Natural killer cell (primary cell): Measurements from ENCODE around the gene KAZN. TPM values are rescaled to one million over a fixed set of nuclear protein-coding genes. Genes with fewer than 3 reads are reported as not detected.

Experiments
- ATAC-seq, 3 donors: fragments of 150-1000 bp in 2 of 3; fragments of 200-7000 bp in 1 of 3; cut with Tn5 transposase; 1 replicate in 1 of 3; 2 replicates in 2 of 3; pipeline ENCODE4 v1.10.0; 2021; ENCODE audit warnings: mild to moderate bottlenecking in 2 of 3, moderate library complexity in 2 of 3
- DNase-seq, 2 donors: peaks; one replicate each; pipeline versions ENCODE4 v3.0.0 to v3.0.0-alpha.2; 2013 to 2021; ENCODE audit warnings: mixed read lengths in 1 of 2
- H3K27ac ChIP-seq: one replicate; pipeline ENCODE4 v1.5.1; 2013; ENCODE audit warnings: mild to moderate bottlenecking, low read length
- H3K27me3 ChIP-seq: one replicate; pipeline ENCODE4 v1.6.1; 2013; ENCODE audit warnings: low read length; ENCODE audit not compliant: control insufficient read depth, insufficient read depth
- H3K36me3 ChIP-seq: one replicate; pipeline ENCODE4 v1.6.1; 2013; ENCODE audit warnings: low read length; ENCODE audit not compliant: control insufficient read depth, insufficient read depth
- H3K4me1 ChIP-seq: one replicate; pipeline ENCODE4 v1.6.1; 2013; ENCODE audit warnings: low read length; ENCODE audit not compliant: control insufficient read depth, insufficient read depth
- H3K4me3 ChIP-seq: one replicate; pipeline ENCODE4 v1.5.1; 2013; ENCODE audit warnings: low read length
- H3K9me3 ChIP-seq: one replicate; pipeline ENCODE4 v1.6.1; 2013; ENCODE audit warnings: low read length; ENCODE audit not compliant: control insufficient read depth, insufficient read depth
- H3K27ac Mint-ChIP-seq, 2 donors: one replicate each; pipeline ENCODE4 v1.8.0; 2022; ENCODE audit warnings: mild to moderate bottlenecking in 2 of 2, mixed read lengths in 2 of 2, moderate library complexity in 1 of 2
- H3K27me3 Mint-ChIP-seq, 2 donors: one replicate each; pipeline ENCODE4 v1.8.0; 2022; ENCODE audit warnings: low read depth in 2 of 2, mixed read lengths in 2 of 2
- H3K36me3 Mint-ChIP-seq: one replicate; pipeline ENCODE4 v1.8.0; 2022; ENCODE audit warnings: mixed read lengths
- H3K4me1 Mint-ChIP-seq, 2 donors: one replicate each; pipeline ENCODE4 v1.8.0; 2022; ENCODE audit warnings: mixed read lengths in 2 of 2
- H3K4me3 Mint-ChIP-seq: one replicate; pipeline ENCODE4 v1.8.0; 2022; ENCODE audit warnings: mild to moderate bottlenecking, moderate library complexity, mixed read lengths
- H3K9me3 Mint-ChIP-seq, 2 donors: one replicate each; pipeline ENCODE4 v1.8.0; 2022; ENCODE audit warnings: mixed read lengths in 2 of 2
- CTCF ChIP-seq: fragments of 200-600 bp; IDR thresholded peaks from one replicate; pipeline ENCODE4 v1.8.0; 2022; ENCODE audit warnings: antibody characterized with exemption
- WGBS: methylation state at CpG from one replicate; pipeline ENCODE4 v1.1.7; 2013; ENCODE audit warnings: missing lambda C conversion rate; ENCODE audit not compliant: insufficient coverage; 5-methylcytosine and 5-hydroxymethylcytosine counted together
- intact Hi-C: fragments of 100-400 bp; cut with micrococcal nuclease; formaldehyde crosslinking; loops from one replicate; pipeline ENCODE4 v1.14.2; 2022
- total RNA-seq, 4 donors: library from RNA; stranded (reverse); fragments of 120-200 nt in 1 of 4; gene quantifications; one replicate each; pipeline versions ENCODE4 v1.2.3 to v1.2.4, GENCODE V29; 2013 to 2022

Gene KAZN
- total RNA-seq, 3 donors from 2014 or later (not counting 1 experiment from before 2014, with no cell fraction given): 1.2 to 2.0 (median 1.7) TPM

GRCh38 chr1:14930247-14930965, 331.9 kb downstream of the KAZN start:
- H3K27ac Mint-ChIP-seq: no peak overlapping the region
- H3K9me3 ChIP-seq: no peaks in the 10 kb centered on the region
- no peaks in the 10 kb centered on the region for H3K9me3 Mint-ChIP-seq
- no peak for TF ChIP-seq CTCF
- H3K4me3 ChIP-seq: no peak overlapping the region
- DNase-seq: no peak
- no peak overlapping the region for H3K4me3 Mint-ChIP-seq
- H3K4me1 Mint-ChIP-seq: peaks cover 0 to 4% of the 10 kb centered on the region in 2 donors
- intact Hi-C loops: loop anchor here (10.0 kb wide), 1 partner anchor 94 kb away; no protein-coding TSS in a partner anchor
- H3K27me3 ChIP-seq: peaks cover 7% of the 10 kb centered on the region
- no peaks in the 10 kb centered on the region for H3K36me3 Mint-ChIP-seq
- peaks cover 22 to 28% of the 10 kb centered on the region in 2 donors for H3K27me3 Mint-ChIP-seq
- no peak overlapping the region for H3K27ac ChIP-seq
- no peak for ATAC-seq
- H3K4me1 ChIP-seq: no peaks in the 10 kb centered on the region
- WGBS: 91% methylated on average over 14 of the region's 15 CpGs
- no peaks in the 10 kb centered on the region for H3K36me3 ChIP-seq

- H3K4me3 ChIP-seq: no peak overlapping the region
- intact Hi-C loops: loop anchor here (10.0 kb wide), 1 partner anchor 93 kb away; no protein-coding TSS in a partner anchor
- no peaks in the 10 kb centered on the region for H3K27me3 ChIP-seq
- ATAC-seq (no peak), DNase-seq (no peak)
- Mint-ChIP-seq H3K4me1 (no peaks in the 10 kb centered on the region), H3K9me3 (no peaks in the 10 kb centered on the region), H3K4me3 (no peak overlapping the region), H3K36me3 (no peaks in the 10 kb centered on the region), H3K27ac (no peak overlapping the region), H3K27me3 (peaks cover 10 to 11% of the 10 kb centered on the region in 2 donors)
- WGBS: 92% methylated on average over 18 of the region's 18 CpGs
- TF ChIP-seq CTCF: no peak
- no peak overlapping the region for H3K27ac ChIP-seq
- H3K9me3 ChIP-seq: no peaks in the 10 kb centered on the region
- no peaks in the 10 kb centered on the region for H3K4me1 ChIP-seq
- H3K36me3 ChIP-seq: no peaks in the 10 kb centered on the region
Measured at GRCh38 chr1:14932034-14932638, 333.7 kb downstream of the KAZN start.

GRCh38 chr1:14934867-14935266, 336.4 kb downstream of the KAZN start:
- Mint-ChIP-seq H3K27me3 (peaks cover 0 to 8% of the 10 kb centered on the region in 2 donors), H3K36me3 (no peaks in the 10 kb centered on the region), H3K9me3 (no peaks in the 10 kb centered on the region), H3K4me1 (no peaks in the 10 kb centered on the region), H3K27ac (no peak overlapping the region), H3K4me3 (no peak overlapping the region)
- TF ChIP-seq CTCF: no peak
- no peak overlapping the region for H3K27ac ChIP-seq
- no peaks in the 10 kb centered on the region for H3K9me3 ChIP-seq
- no peaks in the 10 kb centered on the region for H3K27me3 ChIP-seq
- H3K4me3 ChIP-seq: no peak overlapping the region
- no peaks in the 10 kb centered on the region for H3K36me3 ChIP-seq
- no peak for DNase-seq
- ATAC-seq: no peak
- intact Hi-C loops: loop anchor here (10.0 kb wide), 1 partner anchor 90 kb away; no protein-coding TSS in a partner anchor
- 90% methylated on average over 7 of the region's 7 CpGs for whole genome bisulfite sequencing
- H3K4me1 ChIP-seq: no peaks in the 10 kb centered on the region
